Measurements from ENCODE around the gene CNOT1. TPM values are rescaled to one million over a fixed set of nuclear protein-coding genes. Genes with fewer than 3 reads are reported as not detected.

CNOT1 gene
- total and polyA plus RNA-seq, 10 of the 15 experiments (the other 5 are each of a cell fraction or from before 2014, with no cell fraction given): 101 to 246 (median 175) TPM

DNA sequence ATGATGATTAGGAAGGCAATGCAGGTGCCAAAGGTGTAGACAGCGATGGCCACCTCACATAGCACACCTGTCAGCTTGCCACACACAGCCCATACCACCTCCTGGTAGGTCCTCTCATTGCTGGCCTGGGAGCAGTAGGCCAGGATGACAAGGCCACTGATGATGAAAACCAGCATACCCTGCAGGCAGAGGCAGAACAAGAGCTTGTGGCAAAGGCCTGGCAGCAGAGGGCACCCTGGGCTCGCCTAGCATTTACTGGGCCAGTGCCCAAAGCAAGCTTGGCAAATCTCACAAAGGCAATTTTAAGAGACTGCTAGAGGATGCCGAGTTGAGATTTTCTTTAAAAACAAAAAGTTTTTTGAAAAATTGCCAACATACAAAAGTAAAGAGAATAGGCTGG, 49.1 kb upstream of the CNOT1 start (continued):
- TF ChIP-seq, protein P1, sequence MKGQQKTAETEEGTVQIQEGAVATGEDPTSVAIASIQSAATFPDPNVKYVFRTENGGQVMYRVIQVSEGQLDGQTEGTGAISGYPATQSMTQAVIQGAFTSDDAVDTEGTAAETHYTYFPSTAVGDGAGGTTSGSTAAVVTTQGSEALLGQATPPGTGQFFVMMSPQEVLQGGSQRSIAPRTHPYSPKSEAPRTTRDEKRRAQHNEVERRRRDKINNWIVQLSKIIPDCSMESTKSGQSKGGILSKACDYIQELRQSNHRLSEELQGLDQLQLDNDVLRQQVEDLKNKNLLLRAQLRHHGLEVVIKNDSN (IDR thresholded peaks at IDR 0.05; ENCODE audit: borderline replicate concordance, extremely low read length, insufficient read depth, low read depth, low read length): no peak
- TF ChIP-seq, protein P2, sequence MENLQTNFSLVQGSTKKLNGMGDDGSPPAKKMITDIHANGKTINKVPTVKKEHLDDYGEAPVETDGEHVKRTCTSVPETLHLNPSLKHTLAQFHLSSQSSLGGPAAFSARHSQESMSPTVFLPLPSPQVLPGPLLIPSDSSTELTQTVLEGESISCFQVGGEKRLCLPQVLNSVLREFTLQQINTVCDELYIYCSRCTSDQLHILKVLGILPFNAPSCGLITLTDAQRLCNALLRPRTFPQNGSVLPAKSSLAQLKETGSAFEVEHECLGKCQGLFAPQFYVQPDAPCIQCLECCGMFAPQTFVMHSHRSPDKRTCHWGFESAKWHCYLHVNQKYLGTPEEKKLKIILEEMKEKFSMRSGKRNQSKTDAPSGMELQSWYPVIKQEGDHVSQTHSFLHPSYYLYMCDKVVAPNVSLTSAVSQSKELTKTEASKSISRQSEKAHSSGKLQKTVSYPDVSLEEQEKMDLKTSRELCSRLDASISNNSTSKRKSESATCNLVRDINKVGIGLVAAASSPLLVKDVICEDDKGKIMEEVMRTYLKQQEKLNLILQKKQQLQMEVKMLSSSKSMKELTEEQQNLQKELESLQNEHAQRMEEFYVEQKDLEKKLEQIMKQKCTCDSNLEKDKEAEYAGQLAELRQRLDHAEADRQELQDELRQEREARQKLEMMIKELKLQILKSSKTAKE (IDR thresholded peaks at IDR 0.05; ENCODE audit: low read depth, poor library complexity, severe bottlenecking): no peak
- no peak for TF ChIP-seq NR2C2 (IDR thresholded peaks at IDR 0.05; ENCODE audit: borderline replicate concordance, control insufficient read depth, insufficient read length, low read depth)

- in situ Hi-C loops (cut with MboI): no loop called here
- TF ChIP-seq, protein P3, sequence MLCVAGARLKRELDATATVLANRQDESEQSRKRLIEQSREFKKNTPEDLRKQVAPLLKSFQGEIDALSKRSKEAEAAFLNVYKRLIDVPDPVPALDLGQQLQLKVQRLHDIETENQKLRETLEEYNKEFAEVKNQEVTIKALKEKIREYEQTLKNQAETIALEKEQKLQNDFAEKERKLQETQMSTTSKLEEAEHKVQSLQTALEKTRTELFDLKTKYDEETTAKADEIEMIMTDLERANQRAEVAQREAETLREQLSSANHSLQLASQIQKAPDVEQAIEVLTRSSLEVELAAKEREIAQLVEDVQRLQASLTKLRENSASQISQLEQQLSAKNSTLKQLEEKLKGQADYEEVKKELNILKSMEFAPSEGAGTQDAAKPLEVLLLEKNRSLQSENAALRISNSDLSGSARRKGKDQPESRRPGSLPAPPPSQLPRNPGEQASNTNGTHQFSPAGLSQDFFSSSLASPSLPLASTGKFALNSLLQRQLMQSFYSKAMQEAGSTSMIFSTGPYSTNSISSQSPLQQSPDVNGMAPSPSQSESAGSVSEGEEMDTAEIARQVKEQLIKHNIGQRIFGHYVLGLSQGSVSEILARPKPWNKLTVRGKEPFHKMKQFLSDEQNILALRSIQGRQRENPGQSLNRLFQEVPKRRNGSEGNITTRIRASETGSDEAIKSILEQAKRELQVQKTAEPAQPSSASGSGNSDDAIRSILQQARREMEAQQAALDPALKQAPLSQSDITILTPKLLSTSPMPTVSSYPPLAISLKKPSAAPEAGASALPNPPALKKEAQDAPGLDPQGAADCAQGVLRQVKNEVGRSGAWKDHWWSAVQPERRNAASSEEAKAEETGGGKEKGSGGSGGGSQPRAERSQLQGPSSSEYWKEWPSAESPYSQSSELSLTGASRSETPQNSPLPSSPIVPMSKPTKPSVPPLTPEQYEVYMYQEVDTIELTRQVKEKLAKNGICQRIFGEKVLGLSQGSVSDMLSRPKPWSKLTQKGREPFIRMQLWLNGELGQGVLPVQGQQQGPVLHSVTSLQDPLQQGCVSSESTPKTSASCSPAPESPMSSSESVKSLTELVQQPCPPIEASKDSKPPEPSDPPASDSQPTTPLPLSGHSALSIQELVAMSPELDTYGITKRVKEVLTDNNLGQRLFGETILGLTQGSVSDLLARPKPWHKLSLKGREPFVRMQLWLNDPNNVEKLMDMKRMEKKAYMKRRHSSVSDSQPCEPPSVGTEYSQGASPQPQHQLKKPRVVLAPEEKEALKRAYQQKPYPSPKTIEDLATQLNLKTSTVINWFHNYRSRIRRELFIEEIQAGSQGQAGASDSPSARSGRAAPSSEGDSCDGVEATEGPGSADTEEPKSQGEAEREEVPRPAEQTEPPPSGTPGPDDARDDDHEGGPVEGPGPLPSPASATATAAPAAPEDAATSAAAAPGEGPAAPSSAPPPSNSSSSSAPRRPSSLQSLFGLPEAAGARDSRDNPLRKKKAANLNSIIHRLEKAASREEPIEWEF (IDR thresholded peaks at IDR 0.05; ENCODE audit: insufficient replicate concordance, low read depth, low read length): no peak
- TF ChIP-seq E2F8 (IDR thresholded peaks at IDR 0.05; ENCODE audit: low read depth, partially characterized antibody) (no peak), TARDBP (IDR thresholded peaks at IDR 0.05; ENCODE audit: borderline replicate concordance) (no peak), RAD21 (IDR thresholded peaks at IDR 0.05; ENCODE audit: insufficient read depth, low read depth, low read length) (no peak), EED (IDR thresholded peaks at IDR 0.05; ENCODE audit: low read depth) (no peak), ZNF24 (IDR thresholded peaks at IDR 0.05) (no peak), MYB (IDR thresholded peaks at IDR 0.05; ENCODE audit: borderline replicate concordance, low read depth, low read length) (no peak), YBX1 (IDR thresholded peaks at IDR 0.05) (no peak)
Measured at GRCh38 chr16:58678269-58678668, 48.6 kb upstream of the CNOT1 start.

More at GRCh38 chr16:58678269-58678668, 48.6 kb upstream of the CNOT1 start:
- ChIA-PET RAD21 (ENCODE audit: unreplicated experiment) (interaction anchor here (1.3 to 1.6 kb wide), 2 partner anchors 74 to 78 kb away, joined by 3 to 16 read pairs; no protein-coding TSS in a partner anchor), SMC1A (ENCODE audit: uncharacterized antibody, unreplicated experiment) (interaction anchor here (1.7 to 2.2 kb wide), 2 partner anchors 17 to 78 kb away, joined by 3 to 9 read pairs; no protein-coding TSS in a partner anchor), POLR2A (no interaction called here), CTCF (interaction anchor here (0.6 to 1.8 kb wide), 5 partner anchors 9 to 1636 kb away, joined by 3 to 26 read pairs (median 3); no protein-coding TSS in a partner anchor)
- WGBS (ENCODE audit: insufficient coverage, insufficient replicate concordance, low lambda C conversion rate, missing lambda C conversion rate): 100% methylated on average over 4 of the region's 4 CpGs
- H3K9me3 ChIP-seq (replicated peaks; ENCODE audit: control insufficient read depth, insufficient read depth, low read length): no peaks in the 10 kb centered on the region
- H4K20me1 ChIP-seq (ENCODE audit: control insufficient read depth, insufficient read depth): no peaks in the 10 kb centered on the region
- no peaks in the 10 kb centered on the region for H3K4me1 ChIP-seq (ENCODE audit: control insufficient read depth, insufficient read depth, low read length)
- H3K27ac ChIP-seq (ENCODE audit: control insufficient read depth, insufficient read depth): no peak overlapping the region
- H3K4me3 ChIP-seq: no peak overlapping the region
- DNase-seq (ENCODE audit: low read depth, low spot score) (no peak), ATAC-seq (no peak), FAIRE-seq (no peak)
- H3K9ac ChIP-seq (ENCODE audit: control insufficient read depth, insufficient read depth, low read length): no peak overlapping the region
- H2AFZ ChIP-seq (ENCODE audit: control insufficient read depth, low read depth, low read length): no peak overlapping the region
- no peaks in the 10 kb centered on the region for H3K27me3 ChIP-seq (replicated peaks in 1 of 2; ENCODE audit: control insufficient read depth in 2 of 2, insufficient read depth in 2 of 2, low read length in 1 of 2)
- H3K4me2 ChIP-seq (ENCODE audit: control insufficient read depth, insufficient read depth): no peak overlapping the region
- no peaks in the 10 kb centered on the region; a peak in 1 of 4 replicates for H3K36me3 ChIP-seq (ENCODE audit: control insufficient read depth in 2 of 2, insufficient read depth in 2 of 2, low read length in 1 of 2)
- H3K79me2 ChIP-seq (ENCODE audit: control insufficient read depth, insufficient read depth, low read length): no peaks in the 10 kb centered on the region
- intact Hi-C loops (cut with micrococcal nuclease; ENCODE audit: unreplicated experiment): loop anchor here (1.0 kb wide), 1 partner anchor 78 kb away; no protein-coding TSS in a partner anchor
- no TSS peak for BruUV-seq (replicated peaks)
